Testis (tissue), 2 donors: ENCODE measurements around the gene RGS6.

Experiments used
- CTCF ChIP-seq, 3 experiments: fragments of 450-650 bp in 2 of 3; fragments of 200-600 bp in 1 of 3; sonication (generic) in 1 of 3; IDR thresholded peaks; one replicate each; pipeline ENCODE4 v1.5.1; 2016 to 2019; ENCODE audit warnings: antibody characterized with exemption in 3 of 3, mild to moderate bottlenecking in 2 of 3, moderate library complexity in 1 of 3
- POLR2A ChIP-seq: fragments of 450-650 bp; IDR thresholded peaks from one replicate; pipeline ENCODE4 v1.6.1; 2017; ENCODE audit warnings: antibody characterized with exemption, mild to moderate bottlenecking, moderate library complexity

GRCh38 chr14:72126561-72126960 lies 194.3 kb downstream of the RGS6 start:
- no peak for TF ChIP-seq CTCF (IDR thresholded peaks at IDR 0.05)
- no peak for TF ChIP-seq POLR2A
